SH-SY5Y (cell line): Measurements from ENCODE around the gene PDE4D.

Experiments used
- GATA2 ChIP-seq: IDR thresholded peaks from 2 replicates; pipeline ENCODE4 v1.6.1; 2011; ENCODE audit warnings: mild to moderate bottlenecking, low read depth, low read length
- GATA3 ChIP-seq: IDR thresholded peaks from 2 replicates; pipeline ENCODE4 v1.6.1; 2011; ENCODE audit warnings: low read depth, mild to moderate bottlenecking, low read length, moderate library complexity

DNA sequence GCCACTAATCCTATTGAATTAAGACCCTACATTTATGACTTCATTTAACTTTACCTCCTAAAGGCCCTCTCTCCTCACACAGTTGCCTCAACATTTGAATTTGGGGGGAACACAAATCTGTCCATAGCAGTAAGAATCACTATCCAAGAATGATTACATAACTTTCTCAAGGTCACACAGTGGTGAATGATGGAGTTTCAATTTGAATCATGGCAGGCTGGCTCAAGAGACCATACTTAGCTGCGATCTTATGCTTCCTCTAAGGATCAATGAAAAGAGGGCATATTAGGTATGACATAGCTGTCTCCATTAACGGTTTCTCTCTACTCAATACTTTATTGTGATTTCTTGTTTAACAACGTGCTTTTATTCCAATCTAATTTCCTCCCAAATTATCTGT, 44.1 kb upstream of the PDE4D start:
- TF ChIP-seq GATA2: no peak
- TF ChIP-seq GATA3: no peak
